MG63 (cell line): ENCODE results near the gene IL2RA. TPM values are rescaled to one million over a fixed set of nuclear protein-coding genes. Genes with fewer than 3 reads are reported as not detected.

Experiments used
- DNase-seq: peaks from one replicate; pipeline ENCODE4 v3.0.0-alpha.2; 2020
- H3K27me3 ChIP-seq: fragments of 250-450 bp; sonication (Bioruptor Pico); 2 replicates; pipeline ENCODE4 v1.5.1; 2020; ENCODE audit warnings: mild to moderate bottlenecking, moderate library complexity
- H3K36me3 ChIP-seq: fragments of 250-450 bp; sonication (Bioruptor Pico); 2 replicates; pipeline ENCODE4 v1.5.1; 2020; ENCODE audit warnings: mild to moderate bottlenecking, moderate library complexity
- H3K4me3 ChIP-seq: fragments of 250-450 bp; sonication (Bioruptor Pico); 2 replicates; pipeline ENCODE4 v1.5.1; 2020; ENCODE audit warnings: mild to moderate bottlenecking, moderate library complexity
- H3K9me3 ChIP-seq: fragments of 250-450 bp; sonication (Bioruptor Pico); 2 replicates; pipeline ENCODE4 v1.5.1; 2020; ENCODE audit warnings: mild to moderate bottlenecking, moderate library complexity
- total RNA-seq: library from RNA; depleted of rRNA; stranded (reverse); fragments of >200 nt; shearing (Covaris generic); gene quantifications from 2 replicates; pipeline ENCODE4 v1.2.3, GENCODE V29; 2014; ENCODE audit warnings: low replicate concordance

The IL2RA gene
- total RNA-seq, 1 experiment from 2014 or later = not detected

- Histone ChIP-seq H3K9me3 (peaks cover 14% of the 10 kb centered on the region), H3K36me3 (no peaks in the 10 kb centered on the region)
These were observed 69.8 kb downstream of the IL2RA start for GRCh38 chr10:5992398-5992797.

GRCh38 chr10:5991708-5992107 is 70.5 kb downstream of the IL2RA start:
- Histone ChIP-seq H3K9me3 (peaks cover 14% of the 10 kb centered on the region), H3K36me3 (no peaks in the 10 kb centered on the region), H3K4me3 (no peak overlapping the region), H3K27me3 (no peaks in the 10 kb centered on the region)
- no peak for DNase-seq

More at GRCh38 chr10:5992398-5992797, 69.8 kb downstream of the IL2RA start:
- H3K27me3 ChIP-seq = no peaks in the 10 kb centered on the region
- no peak for DNase-seq
- no peak overlapping the region for H3K4me3 ChIP-seq

- DNase-seq = no peak
- Histone ChIP-seq H3K36me3 (no peaks in the 10 kb centered on the region), H3K27me3 (no peaks in the 10 kb centered on the region), H3K9me3 (peaks cover 11% of the 10 kb centered on the region), H3K4me3 (no peak overlapping the region)
These were observed 72.4 kb downstream of the IL2RA start for GRCh38 chr10:5989756-5990155.

- no peak for DNase-seq
- Histone ChIP-seq H3K36me3 (no peaks in the 10 kb centered on the region), H3K4me3 (no peak overlapping the region), H3K27me3 (no peaks in the 10 kb centered on the region), H3K9me3 (peaks cover 11% of the 10 kb centered on the region)
These were observed 73.7 kb downstream of the IL2RA start for GRCh38 chr10:5988336-5988920.

DNA sequence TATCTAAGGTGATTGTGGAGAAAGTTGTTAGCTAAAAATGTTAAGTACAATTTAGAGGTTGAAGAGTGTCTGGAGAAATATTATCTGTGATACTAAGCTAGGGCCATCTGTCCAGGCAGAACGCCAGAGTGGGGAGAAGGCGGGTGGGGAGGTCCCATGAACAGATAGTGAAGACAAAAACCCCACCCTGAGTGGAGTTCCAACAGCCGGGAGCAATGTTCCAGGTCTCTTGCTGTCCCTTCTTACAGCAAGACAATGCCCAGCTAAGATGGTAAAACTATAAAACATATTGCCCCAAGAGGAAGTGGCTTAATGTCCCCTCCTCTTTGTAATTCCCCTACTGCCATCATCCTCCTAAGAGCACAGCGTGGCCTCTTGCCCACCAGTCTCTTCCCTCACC is 74.4 kb downstream of the IL2RA start:
- no peaks in the 10 kb centered on the region for H3K27me3 ChIP-seq
- H3K4me3 ChIP-seq = no peak overlapping the region
- DNase-seq = no peak
- H3K36me3 ChIP-seq = no peaks in the 10 kb centered on the region
- H3K9me3 ChIP-seq = peaks cover 11% of the 10 kb centered on the region

DNA sequence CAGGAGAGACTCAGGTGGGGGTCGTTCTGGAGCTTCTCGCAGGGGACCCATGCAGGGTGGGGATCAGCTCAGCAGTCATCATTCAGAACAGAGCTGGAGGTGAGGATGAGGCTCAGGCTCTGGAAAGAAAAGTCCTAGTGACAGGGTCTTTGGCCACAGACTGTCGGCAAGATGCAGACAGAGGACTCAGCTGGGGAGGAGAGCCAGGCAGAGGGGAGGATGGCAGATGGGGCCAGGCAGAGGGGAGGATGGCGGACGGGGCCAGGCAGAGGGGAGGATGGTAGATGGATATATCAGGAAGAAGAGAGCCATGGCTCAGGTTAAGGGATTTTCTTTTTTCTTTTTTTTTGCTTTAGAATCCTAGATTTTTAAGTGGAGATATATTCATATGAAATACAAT is 77.1 kb downstream of the IL2RA start:
- H3K9me3 ChIP-seq = no peaks in the 10 kb centered on the region
- H3K36me3 ChIP-seq = no peaks in the 10 kb centered on the region
- H3K27me3 ChIP-seq = no peaks in the 10 kb centered on the region
- no peak overlapping the region for H3K4me3 ChIP-seq
- DNase-seq = no peak

- DNase-seq = no peak
- Histone ChIP-seq H3K4me3 (no peak overlapping the region), H3K9me3 (no peaks in the 10 kb centered on the region), H3K27me3 (no peaks in the 10 kb centered on the region), H3K36me3 (no peaks in the 10 kb centered on the region)
These were observed 78.4 kb downstream of the IL2RA start for GRCh38 chr10:5983774-5984173.

DNA sequence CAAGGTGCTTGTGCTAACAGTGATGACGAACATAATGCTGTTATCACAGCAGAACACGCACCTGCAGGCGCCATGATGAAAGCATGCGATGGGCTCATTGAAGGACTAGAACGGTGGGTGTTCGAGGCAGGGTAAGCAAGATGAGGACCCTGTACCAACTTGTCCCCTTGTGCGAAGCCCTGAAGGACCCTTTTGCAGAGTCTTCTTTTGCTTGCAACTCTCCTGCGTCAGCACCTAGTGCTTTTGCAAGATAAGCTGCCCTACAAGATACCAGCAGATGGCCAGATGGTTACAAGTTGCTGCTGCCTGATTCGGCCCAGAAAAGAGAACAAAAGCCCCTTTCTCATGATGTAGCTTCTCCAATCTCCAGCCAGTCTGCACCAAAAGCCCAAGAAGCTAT is 80.6 kb downstream of the IL2RA start:
- Histone ChIP-seq H3K9me3 (no peaks in the 10 kb centered on the region), H3K27me3 (no peaks in the 10 kb centered on the region), H3K4me3 (no peak overlapping the region), H3K36me3 (no peaks in the 10 kb centered on the region)
- DNase-seq = no peak

GRCh38 chr10:5978230-5978489 is 84.0 kb downstream of the IL2RA start:
- Histone ChIP-seq H3K4me3 (peak overlapping the region; percentile 96), H3K36me3 (no peaks in the 10 kb centered on the region), H3K9me3 (no peaks in the 10 kb centered on the region), H3K27me3 (no peaks in the 10 kb centered on the region)
- DNase-seq = no peak

DNA sequence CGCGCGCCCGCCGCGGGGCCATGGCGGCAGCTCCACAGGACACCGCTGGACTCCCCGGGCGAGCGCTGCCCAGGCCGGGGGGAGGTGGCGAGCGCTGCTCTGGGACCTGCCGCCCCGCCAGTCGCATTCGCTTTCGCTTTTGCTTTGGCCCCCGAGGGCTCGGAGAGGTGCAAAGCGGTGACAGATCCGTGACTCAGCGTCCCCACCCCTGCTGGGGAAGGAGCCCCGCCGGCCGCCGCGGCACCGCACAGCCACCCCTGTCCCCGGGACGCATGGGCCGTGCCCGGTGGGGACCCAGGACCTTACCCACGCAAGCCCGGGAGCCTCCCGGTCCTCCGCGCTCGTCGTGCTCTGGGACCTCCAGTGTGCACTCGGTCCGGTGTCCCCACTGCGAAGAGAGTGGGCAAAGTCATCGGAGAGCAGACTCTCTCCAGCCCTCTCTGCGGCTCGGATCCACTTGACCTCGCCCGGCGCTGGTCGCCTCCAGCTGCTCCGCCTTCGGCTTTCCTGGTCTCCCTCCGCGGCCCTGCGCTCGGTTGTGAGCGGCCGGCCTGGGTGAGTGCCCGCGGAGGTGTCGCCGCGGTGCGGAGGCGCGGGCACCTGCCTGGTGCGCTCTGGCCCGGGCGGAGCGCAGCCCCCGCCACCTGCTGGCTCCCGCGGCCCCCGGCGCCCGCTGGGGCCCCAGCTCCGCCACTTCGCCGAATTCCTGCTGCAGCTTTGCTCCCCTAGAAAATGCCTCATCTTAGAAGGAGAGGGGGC is 84.5 kb downstream of the IL2RA start, which contains the start of gene IL15RA:
IL15RA (minus strand) TSS at position 73 of the 759 bp plus-strand sequence; CDS start at position 22, 51 bp downstream.
- Histone ChIP-seq H3K9me3 (no peaks in the 10 kb centered on the region), H3K36me3 (no peaks in the 10 kb centered on the region), H3K4me3 (peak within 1 kb of the TSS; percentile 96), H3K27me3 (no peaks in the 10 kb centered on the region)
- DNase-seq = peak; percentile 89

DNA sequence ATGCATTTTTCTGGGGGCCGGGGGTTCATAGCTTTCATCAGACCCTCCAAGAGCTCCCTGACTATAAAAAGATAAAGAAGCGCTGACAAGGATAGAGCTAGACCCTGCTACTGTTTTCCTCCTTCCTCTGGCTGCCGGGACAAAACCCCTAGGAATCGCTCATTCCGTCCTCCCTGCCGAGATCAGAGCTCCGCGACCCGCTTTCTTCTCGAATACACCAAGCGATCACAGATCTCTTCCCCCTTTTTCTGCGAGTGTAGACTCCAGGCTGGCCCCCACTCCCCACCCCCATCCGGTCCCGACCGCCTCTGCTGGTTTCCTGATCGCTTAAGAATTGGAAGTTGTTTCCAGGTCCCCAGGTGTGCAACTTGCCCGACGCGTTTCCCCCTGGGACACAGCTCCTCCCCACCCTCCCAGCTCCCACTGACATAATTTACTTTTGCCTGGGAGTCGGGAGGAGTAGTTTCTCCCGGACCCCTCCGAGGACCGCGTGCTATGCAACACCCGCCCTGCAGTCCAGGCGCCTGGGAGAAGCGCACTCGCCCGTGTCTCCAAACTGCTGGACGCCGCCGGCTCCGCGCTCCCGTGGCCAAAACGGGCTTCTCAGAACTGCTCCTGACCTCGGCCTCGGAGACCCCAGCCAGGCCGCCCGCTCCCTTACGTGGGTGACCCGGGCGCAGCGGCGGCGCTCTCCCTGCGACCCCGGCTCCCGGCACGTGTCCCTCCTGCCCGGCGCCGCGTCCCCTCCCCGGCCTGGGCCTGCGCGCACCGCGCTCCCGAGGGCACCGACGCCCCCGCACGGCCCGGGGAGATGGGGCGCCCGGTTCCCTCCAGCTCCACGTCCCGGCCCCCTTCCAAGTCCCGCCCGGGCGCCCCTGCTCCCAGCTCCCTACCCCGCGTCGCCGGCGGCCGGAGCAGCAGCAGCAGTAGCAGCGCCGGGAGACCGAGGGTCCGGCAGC is 85.4 kb downstream of the IL2RA start:
- Histone ChIP-seq H3K27me3 (no peaks in the 10 kb centered on the region), H3K4me3 (peak overlapping the region; percentile 96), H3K9me3 (no peaks in the 10 kb centered on the region), H3K36me3 (no peaks in the 10 kb centered on the region)
- peak; percentile 56 for DNase-seq

GRCh38 chr10:5975641-5976473 is 86.3 kb downstream of the IL2RA start:
- Histone ChIP-seq H3K9me3 (no peaks in the 10 kb centered on the region), H3K27me3 (no peaks in the 10 kb centered on the region), H3K4me3 (peak overlapping the region; percentile 96), H3K36me3 (no peaks in the 10 kb centered on the region)
- peak; percentile 19 for DNase-seq

DNA sequence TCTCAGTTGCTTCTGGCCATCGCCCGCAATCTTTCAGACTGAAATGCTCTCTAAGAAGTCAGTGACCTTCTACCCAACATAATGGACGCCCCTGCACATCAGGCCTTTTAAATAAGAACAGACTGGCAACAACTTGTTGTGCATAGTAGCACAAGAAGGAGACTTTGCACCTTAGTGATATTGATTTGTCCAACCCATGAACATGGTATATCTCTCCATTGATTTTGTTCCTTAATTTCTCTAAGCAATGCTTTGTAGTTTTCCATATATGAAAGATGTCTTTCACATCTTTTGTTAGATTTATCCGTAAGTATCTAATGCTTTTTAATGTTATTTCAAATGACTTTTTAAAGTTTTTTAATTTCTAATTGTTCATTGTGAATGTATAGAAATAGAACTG is 89.1 kb downstream of the IL2RA start:
- no peaks in the 10 kb centered on the region for H3K27me3 ChIP-seq
- H3K9me3 ChIP-seq = no peaks in the 10 kb centered on the region
- no peak overlapping the region for H3K4me3 ChIP-seq
- no peak for DNase-seq
- no peaks in the 10 kb centered on the region for H3K36me3 ChIP-seq

GRCh38 chr10:5971886-5972285 is 90.3 kb downstream of the IL2RA start:
- Histone ChIP-seq H3K36me3 (no peaks in the 10 kb centered on the region), H3K4me3 (no peak overlapping the region), H3K9me3 (no peaks in the 10 kb centered on the region), H3K27me3 (no peaks in the 10 kb centered on the region)
- DNase-seq = no peak

DNA sequence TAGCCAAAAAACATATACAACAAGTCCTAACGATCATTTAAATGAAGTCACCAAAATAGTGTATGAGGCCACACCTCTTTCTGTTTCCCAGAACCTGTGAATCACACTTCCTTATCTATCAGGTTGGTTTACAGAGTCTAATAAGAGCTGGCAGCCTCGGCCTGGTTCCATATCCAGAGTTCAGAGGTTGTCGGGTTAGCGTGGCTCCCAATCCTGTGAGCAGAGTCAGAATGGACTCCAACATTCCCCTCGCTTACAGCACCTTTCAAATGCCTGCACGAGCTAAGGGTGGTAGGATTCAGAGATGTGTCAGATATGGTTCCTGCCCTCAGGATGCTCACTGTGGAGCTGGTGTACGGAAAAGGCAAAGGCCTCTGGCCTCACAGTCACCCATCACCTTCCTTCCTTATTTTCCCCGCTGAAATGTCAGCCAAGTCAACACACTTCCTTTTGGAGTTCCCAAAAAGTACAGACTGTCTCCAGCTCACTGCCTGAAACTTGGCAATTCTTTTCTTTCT is 90.8 kb downstream of the IL2RA start:
- Histone ChIP-seq H3K27me3 (no peaks in the 10 kb centered on the region), H3K9me3 (no peaks in the 10 kb centered on the region), H3K4me3 (no peak overlapping the region), H3K36me3 (no peaks in the 10 kb centered on the region)
- peak; percentile 48 for DNase-seq

DNA sequence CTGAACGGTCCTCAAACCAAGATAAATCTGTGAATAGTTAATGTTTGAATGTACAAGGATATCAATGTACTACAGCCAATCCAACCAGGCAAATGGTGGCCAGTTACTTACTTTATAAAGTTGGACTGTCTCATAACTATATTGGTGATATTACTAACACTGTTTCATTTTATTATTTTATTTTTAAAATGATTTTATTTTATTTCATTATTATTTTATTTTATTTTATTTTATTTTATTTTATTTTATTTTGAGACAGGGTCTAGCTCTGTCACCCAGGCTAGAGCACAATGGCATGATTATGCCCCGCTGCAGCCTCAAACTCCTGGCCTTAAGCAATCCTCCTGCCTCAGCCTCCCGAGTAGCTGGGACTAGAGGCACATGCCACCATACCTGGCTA is 91.6 kb downstream of the IL2RA start:
- no peak overlapping the region for H3K4me3 ChIP-seq
- DNase-seq = no peak
- no peaks in the 10 kb centered on the region for H3K9me3 ChIP-seq
- no peaks in the 10 kb centered on the region for H3K36me3 ChIP-seq
- H3K27me3 ChIP-seq = no peaks in the 10 kb centered on the region
